Astrocyte of the spinal cord (primary cell): ENCODE results near the gene LTB4R.

Experiments
- DNase-seq: peaks from one replicate; pipeline ENCODE4 v3.0.0; 2011; ENCODE audit warnings: low read depth, low spot score
- H3K4me3 ChIP-seq: 2 replicates; pipeline ENCODE4 v1.5.1; 2011; ENCODE audit warnings: low read depth, mild to moderate bottlenecking, low read length, moderate library complexity
- in situ Hi-C: cut with HindIII; loops from 2 replicates; pipeline ENCODE4 v1.10.0; 2017; ENCODE audit warnings: low sequenced_read_pairs
- TF ChIP-seq, protein P1 (sequence below): IDR thresholded peaks from 2 replicates; pipeline ENCODE4 v1.5.1; 2012; ENCODE audit warnings: low read depth, mild to moderate bottlenecking, low read length, inconsistent platforms

LTB4R gene

DNA sequence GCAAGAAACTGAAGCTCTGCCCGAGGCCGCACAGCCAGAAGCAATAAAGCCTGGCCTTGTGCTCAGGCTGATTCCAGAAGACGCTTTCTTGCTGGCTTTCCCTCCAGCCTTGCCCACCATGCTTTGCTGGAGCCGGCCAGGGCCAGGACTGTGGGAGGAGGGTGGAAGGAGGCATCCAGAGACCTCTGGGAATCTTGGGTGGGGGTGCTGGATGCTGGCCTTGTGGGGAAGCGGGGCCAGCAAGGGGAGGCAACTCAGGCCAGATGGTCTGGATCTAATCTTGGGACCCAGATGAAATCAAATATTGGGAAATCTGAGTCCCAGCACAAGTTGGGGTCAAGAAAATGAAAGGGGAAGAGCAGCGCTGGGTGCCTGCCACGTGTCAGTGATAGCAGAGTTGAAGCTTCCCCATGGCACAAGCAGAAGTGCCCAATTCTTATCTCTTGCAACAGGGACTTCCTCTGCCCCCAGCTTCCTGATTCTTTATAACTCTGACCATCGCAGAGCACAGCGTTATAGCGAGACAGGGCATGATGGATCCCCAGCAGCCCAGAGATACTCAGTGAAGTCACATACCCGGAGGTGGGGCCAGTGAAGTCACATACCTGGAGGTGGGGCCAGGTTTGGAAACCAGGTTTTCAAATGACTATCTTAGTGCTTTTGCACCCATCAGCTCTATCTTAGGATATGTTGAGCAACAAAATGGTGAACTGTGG, 33.5 kb upstream of the LTB4R start:
- in situ Hi-C loops, result no loop called here
- TF ChIP-seq, protein P1, sequence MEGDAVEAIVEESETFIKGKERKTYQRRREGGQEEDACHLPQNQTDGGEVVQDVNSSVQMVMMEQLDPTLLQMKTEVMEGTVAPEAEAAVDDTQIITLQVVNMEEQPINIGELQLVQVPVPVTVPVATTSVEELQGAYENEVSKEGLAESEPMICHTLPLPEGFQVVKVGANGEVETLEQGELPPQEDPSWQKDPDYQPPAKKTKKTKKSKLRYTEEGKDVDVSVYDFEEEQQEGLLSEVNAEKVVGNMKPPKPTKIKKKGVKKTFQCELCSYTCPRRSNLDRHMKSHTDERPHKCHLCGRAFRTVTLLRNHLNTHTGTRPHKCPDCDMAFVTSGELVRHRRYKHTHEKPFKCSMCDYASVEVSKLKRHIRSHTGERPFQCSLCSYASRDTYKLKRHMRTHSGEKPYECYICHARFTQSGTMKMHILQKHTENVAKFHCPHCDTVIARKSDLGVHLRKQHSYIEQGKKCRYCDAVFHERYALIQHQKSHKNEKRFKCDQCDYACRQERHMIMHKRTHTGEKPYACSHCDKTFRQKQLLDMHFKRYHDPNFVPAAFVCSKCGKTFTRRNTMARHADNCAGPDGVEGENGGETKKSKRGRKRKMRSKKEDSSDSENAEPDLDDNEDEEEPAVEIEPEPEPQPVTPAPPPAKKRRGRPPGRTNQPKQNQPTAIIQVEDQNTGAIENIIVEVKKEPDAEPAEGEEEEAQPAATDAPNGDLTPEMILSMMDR, result no peak
- H3K4me3 ChIP-seq, result no peak overlapping the region
- no peak for DNase-seq

DNA sequence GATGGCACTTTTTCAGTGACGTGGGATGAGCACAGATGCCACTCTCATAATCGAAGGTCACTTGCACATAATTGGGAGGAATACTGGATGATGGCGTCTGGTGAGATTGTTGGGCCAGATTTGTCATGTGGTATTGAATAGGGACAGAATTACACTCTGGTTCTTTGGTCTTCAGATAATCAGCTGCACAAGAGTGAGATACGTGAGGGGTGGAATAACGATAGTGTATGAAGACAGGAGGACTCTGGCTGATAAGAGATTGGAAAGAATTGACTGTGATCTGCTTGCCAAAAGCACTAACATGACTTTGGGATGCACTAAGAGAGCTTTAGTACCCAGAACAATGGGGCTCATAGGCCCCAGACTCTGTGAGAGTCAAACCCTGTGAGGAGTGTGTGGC, 32.9 kb upstream of the LTB4R start:
- TF ChIP-seq, protein P1, result no peak
- no peak for DNase-seq

DNA sequence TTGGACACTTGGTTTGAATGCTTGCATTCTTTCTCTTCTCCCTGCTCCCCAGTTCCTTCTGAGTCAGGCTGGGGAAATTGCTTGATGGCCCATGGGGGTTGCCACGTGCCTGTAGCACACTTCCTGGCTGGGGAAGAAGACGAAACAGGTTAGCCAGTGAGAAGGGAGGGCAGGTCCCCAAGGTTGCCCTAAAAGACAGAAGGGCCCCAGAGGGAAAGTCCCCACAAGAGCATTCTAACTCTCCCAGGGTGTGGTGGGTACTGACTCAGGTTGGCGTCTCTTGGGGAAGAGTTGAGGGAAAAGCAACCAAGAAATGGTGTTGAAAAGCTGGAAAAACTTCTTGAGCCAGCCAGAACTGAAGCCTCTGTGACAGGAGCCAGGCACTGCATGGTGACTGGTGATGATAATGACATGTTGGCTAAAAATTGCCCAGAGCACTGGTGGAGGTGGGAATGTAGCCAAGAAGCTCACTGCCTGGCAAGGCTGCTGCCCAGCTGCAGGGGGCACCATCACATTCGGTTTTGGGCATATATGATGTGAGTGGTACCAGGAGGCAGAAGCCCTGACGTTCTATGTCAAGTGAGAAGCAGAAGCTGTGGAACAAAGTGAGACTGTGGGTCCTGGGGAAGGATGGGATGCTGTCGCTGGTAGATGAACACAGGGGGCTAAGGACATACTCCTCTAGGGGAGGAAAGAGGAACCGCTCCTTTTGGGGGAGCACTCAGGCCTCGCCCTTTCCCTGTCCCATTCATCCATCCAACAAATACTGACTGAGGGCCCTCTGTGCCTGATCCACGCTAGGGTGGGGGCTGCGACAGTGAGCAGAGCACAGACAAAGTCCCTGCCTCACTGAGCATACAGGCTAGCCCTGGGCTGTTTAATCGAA, 31.8 kb upstream of the LTB4R start:
- no peak overlapping the region for H3K4me3 ChIP-seq
- no peak for DNase-seq
- TF ChIP-seq, protein P1, result no peak
- in situ Hi-C loops, result no loop called here

More for the DNA sequence above, 32.9 kb upstream of the LTB4R start:
- in situ Hi-C loops, result no loop called here
- H3K4me3 ChIP-seq, result no peak overlapping the region

DNA sequence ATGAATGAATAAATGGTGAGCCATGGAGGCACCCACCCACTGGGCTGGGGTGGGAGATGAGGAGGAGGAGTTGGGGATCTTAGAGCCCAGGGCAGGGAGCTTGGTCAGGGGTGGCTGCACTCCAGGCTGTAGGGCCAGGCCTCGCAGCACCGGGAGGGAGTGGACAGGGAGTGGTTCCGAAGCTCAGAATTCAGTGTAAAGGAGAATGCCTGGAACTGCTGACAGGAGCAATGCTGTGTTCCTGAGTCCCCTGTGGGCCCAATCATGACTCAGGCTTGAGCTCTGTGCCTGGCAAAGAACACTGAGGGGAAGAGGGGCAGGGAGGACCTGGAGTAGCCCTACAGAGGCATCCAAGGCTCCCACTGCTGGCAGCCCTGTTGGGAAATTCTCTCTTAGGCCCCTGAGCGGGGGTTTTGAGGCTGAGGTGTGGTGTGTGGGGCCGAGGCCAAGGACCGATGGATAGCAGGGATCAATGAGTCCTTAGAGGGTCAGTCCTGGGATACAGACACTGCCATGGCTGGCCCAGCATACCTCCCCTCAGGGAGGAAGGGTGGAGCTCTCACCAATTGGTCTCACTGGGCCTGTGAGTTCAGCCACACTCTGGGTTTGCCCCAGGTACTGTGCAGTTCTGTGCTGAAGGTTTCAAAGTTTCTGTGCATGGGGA, 30.4 kb upstream of the LTB4R start:
- H3K4me3 ChIP-seq, result no peak overlapping the region
- DNase-seq, result no peak
- in situ Hi-C loops, result no loop called here
- TF ChIP-seq, protein P1, result no peak

DNA sequence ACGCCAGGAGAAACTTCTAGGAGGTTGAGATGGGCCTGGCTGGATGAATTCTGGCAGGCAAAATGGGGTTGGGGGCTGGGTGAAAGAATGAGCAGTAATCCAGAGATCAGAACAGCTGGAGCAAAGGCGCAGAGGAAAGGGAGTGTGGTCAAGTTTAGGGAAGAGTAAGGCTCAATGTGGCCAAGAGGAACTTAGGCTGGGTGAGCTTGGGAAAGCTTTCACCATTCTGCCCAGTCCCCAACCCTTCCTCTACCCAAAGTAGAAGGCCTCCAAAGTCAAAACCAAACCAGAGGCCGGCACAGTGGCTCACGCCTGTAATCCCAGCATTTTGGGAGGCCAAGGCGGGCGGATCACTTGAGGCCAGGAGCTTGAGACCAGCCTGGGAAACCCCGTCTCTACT, 29.7 kb upstream of the LTB4R start:
- DNase-seq, result no peak
- no peak overlapping the region for H3K4me3 ChIP-seq
- TF ChIP-seq, protein P1, result no peak
- in situ Hi-C loops, result no loop called here

DNA sequence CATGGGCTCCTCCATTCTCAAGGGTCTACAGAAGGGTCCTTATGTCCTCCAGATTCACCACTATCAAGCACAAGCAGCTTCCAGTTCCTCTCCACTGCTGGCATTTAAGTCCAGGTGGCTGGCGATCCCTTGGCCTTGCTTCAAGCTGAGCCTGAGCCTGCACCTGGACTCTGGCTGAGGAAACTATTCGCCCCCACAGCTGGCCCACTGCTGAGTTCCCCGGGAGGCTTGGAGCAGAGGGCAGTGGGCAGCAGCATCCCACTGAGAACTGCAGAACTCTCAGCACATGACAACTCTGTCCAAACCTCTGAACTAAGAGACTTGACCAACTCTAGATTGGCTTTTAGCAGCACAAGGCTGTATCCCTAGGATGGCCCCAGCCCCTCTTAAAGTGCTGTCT, 28.6 kb upstream of the LTB4R start:
- no peak overlapping the region for H3K4me3 ChIP-seq
- DNase-seq, result no peak
- TF ChIP-seq, protein P1, result no peak
- in situ Hi-C loops, result no loop called here
